COR-L47 (cell line): Measurements from ENCODE around the gene AP1G2.

Experiments
- DNase-seq: peaks from one replicate; lab custom pipeline; 2025; lab: John Stamatoyannopoulos, UW

AP1G2 gene

GRCh38 chr14:23571701-23572523 is 4.3 kb upstream of the AP1G2 start:
- DNase-seq, result no peak

GRCh38 chr14:23570806-23571483 is 3.4 kb upstream of the AP1G2 start:
- no peak for DNase-seq

- peak; percentile 66 for DNase-seq
Measured at GRCh38 chr14:23569443-23570151, 2.0 kb upstream of the AP1G2 start.

GRCh38 chr14:23568600-23569331 is 1.2 kb upstream of the AP1G2 start:
- no peak for DNase-seq

- DNase-seq, result no peak
Measured at GRCh38 chr14:23568021-23568599, 519 bp upstream of the AP1G2 start.

DNA sequence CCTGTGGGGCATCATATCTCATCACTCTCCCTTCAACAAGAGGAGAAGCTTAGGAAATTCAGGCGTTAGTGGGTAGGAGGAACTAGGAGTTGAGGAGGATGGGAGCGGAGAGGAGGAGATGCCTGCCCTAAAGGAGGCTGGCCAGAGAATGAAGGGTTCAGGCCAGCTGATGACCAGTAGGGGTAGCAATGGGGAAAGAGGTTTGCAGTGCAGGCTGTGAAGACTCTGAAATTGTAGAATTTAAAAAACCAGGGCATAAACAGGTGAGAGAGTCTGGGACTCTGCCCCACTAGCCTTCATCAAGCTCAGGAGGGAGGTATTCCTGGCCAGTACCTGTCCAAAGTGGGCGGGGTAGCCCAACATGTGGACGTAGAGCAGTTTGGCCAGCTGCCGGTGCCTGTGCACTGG is 809 bp downstream of the AP1G2 start:
- DNase-seq, result no peak

DNA sequence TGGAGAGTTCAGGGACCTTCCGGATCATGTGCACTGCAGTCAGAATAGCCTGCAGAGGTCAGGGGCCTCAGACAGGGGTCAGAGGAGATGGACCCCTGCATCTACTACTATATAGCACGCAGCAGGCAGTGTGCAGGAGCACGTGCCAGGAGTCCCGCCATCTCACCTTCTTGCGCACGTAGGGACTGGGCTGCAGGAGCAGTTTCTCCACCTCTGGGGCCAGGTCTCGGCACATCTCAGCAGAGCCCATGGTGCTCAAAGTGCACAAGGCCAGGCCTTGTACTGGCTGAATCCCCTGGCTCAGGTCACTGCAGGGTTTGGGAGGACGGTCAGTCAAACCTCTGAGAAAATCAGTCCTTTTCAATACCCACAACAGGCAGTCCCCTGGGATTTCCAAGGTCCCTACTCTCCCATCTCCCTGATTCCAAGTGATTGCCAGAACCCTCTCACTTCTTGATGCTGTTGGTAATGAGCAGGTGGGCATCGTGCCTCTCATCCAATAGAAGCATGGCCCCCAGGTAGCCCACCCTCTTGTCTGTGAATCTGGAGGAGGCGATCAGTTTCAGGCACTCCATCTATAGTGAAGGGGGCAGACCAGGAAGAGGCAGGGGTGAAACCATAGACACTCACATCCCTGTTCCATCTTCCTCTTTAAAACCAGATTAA is 1.3 kb downstream of the AP1G2 start:
- no peak for DNase-seq

DNA sequence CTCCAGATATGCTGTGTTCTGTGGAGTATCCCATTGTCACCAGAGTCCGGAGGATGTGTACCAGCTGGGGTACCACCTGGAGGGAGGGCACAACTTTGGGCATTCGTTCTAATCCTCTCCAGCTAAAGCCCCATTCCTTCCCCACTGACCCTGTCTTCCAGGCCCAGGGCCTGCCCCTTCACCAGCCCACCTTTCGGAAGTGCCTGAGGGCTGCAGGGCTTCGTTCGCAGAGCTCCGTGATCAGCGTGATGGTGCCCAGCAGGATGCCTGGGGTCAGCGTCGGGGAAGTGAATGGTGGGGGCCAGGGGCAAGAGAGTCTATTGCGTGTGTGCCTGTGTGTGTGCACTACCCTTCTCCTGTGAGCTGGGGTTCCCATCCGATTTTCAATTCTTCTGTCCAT is 2.0 kb downstream of the AP1G2 start:
- no peak for DNase-seq

DNA sequence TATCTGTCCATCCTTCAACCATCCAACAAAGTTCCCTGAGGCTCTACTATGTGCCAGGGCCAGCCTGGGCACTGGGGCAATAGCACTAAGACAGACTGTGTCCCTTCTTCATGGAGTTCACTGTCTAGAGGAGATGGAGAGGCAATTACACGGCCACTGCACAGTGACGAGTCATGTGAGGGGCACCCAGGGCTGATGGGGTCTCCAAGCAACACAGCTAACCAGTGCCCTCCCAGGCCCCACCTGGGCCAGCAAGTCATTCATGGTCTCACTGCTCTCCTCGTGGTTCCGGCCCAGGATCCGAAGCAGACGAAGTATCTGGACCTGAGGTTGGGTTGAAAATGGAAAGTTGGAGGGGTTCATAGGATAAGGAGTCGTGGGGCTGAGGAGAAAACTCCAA is 2.7 kb downstream of the AP1G2 start:
- DNase-seq, result no peak

DNA sequence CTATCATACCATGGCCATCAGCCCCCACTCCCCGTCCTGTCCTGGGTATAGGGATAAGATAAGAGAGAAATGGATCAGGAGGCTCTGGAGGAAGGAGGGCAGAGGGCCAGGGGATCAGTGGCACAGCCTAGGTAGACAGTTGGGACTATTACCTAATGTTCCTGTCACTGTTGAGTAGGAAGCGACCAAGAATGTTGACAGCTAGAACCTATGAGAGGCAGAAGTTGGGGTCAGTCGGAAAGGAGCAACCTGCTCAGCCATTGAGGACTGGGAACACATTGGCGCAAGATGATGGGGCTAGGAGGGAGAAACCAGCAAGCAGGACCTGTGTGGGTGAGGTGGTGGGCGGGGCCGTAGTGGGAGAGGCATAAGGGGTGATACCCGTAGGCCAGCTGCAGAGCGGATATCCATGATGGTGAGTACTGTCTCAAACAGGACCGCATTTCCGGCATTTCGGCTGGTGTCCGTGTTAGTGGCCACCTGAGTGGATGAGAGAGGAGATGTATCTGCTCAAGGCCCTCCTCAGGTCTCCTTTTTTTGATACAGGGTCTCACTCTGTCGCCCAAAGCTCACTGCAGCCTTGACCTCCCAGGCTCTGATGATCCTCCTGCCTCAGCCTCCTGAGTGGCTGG is 3.3 kb downstream of the AP1G2 start:
- DNase-seq, result no peak

DNA sequence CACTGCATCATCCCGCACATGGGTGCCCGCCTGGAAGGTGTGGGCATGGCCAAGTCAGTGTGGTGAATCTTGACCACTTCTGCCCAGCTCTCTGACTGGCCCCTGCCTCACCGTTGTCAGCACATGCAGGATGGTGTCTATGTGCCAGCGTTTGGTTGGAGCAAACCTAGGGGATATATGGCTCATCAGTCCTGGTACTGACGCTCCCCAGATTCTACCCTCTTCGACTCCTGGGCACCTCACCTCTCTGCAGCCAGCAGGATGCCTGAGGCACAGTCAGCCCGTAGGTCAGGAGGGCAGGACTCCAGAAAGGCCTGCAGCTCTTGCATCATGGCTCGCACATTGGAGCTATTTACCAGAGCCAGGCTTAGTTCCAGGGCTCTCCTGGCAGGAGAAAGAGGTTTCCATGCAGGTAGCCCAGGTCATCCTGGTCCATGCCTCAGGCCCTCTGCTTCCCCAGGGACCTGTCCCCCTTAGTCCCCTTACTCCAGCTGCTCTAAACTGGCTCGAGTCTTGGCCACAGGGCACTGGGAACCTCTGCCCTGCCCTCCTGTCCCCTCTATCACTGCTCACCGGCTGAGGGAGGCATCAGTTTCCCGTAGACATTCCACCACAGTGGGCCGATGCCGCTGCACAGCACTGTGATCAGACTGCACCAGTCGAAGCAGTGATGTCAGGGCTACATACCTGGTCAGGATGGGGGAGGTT is 4.0 kb downstream of the AP1G2 start:
- DNase-seq, result no peak

GRCh38 chr14:23562822-23563472 is 4.6 kb downstream of the AP1G2 start:
- peak; percentile 60 for DNase-seq

- no peak for DNase-seq
Measured at GRCh38 chr14:23561873-23562821, 5.4 kb downstream of the AP1G2 start.

DNA sequence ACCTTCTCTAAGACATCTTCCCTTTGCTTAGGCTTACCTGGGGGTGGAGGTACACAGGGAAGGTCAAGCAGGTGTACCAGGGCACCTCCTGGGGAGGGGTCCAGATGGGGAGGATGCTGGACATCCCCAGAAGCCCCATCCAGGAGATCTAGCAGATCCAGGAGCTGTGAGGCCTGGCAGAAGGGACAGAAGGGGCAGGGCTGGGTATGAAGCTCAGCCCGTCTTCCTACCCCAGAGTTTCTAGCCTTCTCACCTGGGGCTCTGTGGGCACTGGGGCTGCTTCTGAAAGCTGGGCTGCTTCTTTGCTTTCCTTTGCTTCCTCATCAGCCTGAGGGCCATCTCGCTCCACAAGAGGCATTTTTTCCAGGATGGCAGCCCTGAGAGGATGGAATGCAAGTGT is 6.3 kb downstream of the AP1G2 start:
- no peak for DNase-seq

GRCh38 chr14:23559926-23560520 is 7.6 kb downstream of the AP1G2 start:
- DNase-seq, result no peak

DNA sequence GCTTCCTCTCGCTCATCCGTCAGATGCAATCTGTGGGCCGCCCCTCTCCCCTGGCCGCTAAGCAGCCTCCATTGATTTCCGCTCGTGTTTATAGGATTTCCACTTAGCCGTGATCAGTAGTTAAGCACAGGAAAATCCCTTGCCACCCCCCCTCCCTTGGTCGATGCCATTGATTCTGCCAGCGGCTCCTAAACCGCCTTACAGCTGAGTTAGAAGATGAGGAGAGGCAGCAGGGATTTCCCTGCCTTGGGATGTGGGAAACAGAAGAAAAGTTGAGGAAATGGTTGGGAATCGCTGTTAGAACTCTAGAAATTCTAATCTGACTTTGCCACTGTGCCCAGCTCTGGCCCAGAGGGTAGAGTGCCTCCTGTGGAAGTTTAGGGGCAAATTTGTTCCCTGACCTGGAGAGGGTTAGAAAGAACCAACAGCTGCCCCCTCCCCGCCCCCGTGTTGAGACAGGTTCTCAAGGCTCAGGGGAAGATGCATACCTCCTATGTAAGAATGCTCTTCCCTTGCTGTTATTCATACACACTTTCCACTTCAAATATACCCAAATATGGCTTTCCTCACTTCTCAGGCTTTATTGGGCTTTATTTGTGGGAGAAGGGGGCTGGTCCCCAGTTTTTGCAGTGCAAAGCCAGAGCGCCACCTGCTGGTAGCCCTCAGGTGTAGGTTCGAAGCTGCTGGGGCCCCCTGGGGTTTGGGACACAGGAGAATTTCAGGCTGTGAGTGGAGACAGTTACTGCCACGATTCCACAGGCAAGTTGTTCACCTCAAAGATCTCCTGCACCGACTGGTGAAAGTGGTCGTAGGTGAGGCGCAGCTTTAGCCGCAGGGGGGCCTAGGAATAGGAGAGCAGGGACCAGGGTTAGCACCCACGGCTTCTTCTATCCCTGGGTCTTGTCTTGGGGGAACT is 8.3 kb downstream of the AP1G2 start:
- peak; percentile 76 for DNase-seq
